ENCODE data around the gene NLE1.
"Not testable (repeated sequence)": the region's sequence is repeated elsewhere in the genome, so short reads cannot be mapped to it uniquely, and the experiment has no call there.

NLE1 gene

DNA sequence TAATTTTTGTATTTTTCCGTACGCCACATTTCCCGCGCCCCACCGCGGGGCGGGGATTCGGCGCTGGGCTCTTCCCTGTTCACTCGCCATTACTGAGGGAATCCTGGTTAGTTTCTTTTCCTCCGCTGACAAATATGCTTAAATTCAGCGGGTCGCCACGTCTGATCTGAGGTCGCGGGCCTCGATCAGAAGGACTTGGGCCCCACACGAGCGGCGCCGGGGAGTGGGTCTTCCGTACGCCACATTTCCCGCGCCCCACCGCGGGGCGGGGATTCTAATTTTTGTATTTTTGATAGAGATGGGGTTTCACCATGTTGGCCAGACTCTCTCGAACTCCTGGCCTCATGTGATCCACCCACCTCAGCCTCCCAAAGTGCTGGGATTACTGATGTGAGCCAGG, 9.0 kb upstream of the NLE1 start:
- H3K36me3 Mint-ChIP-seq (ENCODE audit: low read depth); H3K9me3 Mint-ChIP-seq: not testable (repeated sequence)

DNA sequence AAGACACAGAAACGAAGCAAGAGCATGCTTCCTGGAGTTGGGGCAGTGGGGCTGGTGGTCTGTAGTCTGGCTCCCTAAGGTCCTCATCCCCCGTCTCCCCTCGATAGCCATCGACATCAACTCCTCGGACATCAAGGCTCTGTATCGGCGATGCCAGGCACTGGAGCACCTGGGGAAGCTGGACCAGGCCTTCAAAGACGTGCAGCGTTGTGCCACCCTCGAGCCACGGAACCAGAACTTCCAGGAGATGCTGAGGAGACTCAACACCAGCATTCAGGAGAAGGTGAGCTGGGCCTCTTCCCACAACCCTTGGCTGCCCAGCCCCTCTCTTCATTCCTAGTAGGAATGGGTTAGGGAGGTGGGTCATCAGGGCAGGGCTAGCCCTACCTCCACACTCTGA, 7.8 kb upstream of the NLE1 start:
- Mint-ChIP-seq H3K36me3 (ENCODE audit: low read depth) (no peaks in the 10 kb centered on the region), H3K27ac (no peak overlapping the region), H3K27me3 (no peaks in the 10 kb centered on the region), H3K4me1 (ENCODE audit: low read depth) (no peaks in the 10 kb centered on the region), H3K9me3 (no peaks in the 10 kb centered on the region), H3K4me3 (no peak overlapping the region)

More for the DNA sequence above, 9.0 kb upstream of the NLE1 start:
- H3K27ac Mint-ChIP-seq; H3K4me3 Mint-ChIP-seq; H3K27me3 Mint-ChIP-seq; H3K4me1 Mint-ChIP-seq (ENCODE audit: low read depth): not testable (repeated sequence)

DNA sequence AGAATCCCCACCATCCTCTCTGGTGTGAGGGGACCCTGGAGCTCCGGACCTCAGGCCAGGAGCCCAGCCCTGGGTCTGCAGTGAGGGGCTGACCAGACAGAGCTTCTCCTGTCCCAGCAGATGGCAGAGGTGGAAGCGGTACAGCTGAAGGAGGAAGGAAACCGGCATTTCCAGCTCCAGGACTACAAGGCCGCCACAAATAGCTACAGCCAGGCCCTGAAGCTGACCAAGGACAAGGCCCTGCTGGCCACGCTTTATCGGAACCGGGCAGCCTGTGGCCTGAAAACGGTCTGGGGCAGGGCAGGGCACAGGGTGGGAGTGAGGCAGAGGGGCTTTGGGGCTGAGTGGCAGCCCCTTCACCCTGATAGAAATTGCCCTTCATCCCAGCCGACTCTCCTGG, 6.0 kb upstream of the NLE1 start:
- Mint-ChIP-seq H3K9me3 (no peaks in the 10 kb centered on the region), H3K4me3 (no peak overlapping the region), H3K27ac (no peak overlapping the region), H3K4me1 (ENCODE audit: low read depth) (no peaks in the 10 kb centered on the region), H3K27me3 (no peaks in the 10 kb centered on the region), H3K36me3 (ENCODE audit: low read depth) (no peaks in the 10 kb centered on the region)

DNA sequence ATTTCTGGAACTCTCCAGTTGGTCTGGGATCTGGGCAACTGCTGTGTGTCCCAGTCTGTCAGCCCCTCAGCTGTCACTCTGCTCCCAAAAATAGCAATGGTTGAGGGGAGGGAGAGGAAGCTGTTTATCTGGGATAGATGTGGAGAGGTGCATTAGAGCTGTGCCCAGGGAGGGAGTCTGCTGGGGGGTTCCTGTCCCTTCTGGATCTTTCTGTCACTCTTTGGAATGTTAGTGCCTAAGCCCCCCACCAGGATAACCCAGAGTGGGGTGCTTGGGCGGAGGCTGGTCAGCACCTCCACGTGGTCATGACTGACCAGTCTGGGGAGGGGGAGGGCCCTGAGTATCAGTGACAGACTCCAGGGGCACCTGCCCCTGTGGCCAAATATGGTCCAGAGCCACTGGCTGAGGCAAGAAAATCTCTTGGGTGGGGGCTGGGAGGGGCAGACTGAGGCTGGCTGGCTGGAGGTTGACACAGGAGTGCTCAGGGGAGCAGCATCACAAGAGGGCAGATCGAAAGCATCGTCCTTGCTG, 5.3 kb upstream of the NLE1 start, which contains the start of gene UNC45B:
Gene UNC45B, plus strand, starts transcription at position 443 of the 531 bp plus-strand sequence. CDS start 447 bp downstream, outside the sequence.
- Mint-ChIP-seq H3K36me3 (ENCODE audit: low read depth) (no peaks in the 10 kb centered on the region), H3K4me1 (ENCODE audit: low read depth) (peaks cover 1% of the 10 kb centered on the region), H3K27me3 (no peaks in the 10 kb centered on the region), H3K9me3 (no peaks in the 10 kb centered on the region), H3K4me3 (no peak within 1 kb of the TSS), H3K27ac (no peak within 1 kb of the TSS)

DNA sequence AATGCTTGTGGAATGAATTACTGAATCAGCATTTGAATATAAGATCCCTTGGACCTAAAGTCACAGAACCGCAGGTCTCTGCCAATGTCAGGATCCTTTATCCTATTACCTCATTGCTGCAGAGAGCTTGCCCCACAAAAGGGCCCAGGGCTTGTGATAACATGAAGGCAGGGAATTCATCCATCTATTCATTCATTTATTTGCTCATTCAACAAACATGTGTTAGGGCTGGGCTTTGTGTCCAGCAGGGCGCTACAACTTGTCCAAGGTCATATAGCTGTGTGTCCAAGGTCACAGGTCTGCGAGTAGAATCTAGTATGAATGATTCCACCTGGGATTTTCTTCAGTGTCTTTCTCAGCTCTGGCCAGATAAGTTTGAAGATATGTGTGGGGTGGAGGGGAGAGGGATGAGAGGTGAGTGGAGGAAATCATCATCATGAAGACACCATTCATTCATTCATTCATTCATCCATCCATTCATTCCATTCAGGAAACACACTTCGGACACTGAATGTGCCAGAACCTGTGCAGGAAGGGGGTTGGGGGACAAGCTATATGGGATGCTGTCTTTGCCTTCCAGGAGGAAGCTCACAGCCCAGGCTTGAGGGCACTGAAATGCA, 4.2 kb upstream of the NLE1 start:
- no peak overlapping the region for H3K4me3 Mint-ChIP-seq
- no peak overlapping the region for H3K27ac Mint-ChIP-seq
- no peaks in the 10 kb centered on the region for H3K36me3 Mint-ChIP-seq (ENCODE audit: low read depth)
- H3K27me3 Mint-ChIP-seq = no peaks in the 10 kb centered on the region
- no peaks in the 10 kb centered on the region for H3K9me3 Mint-ChIP-seq
- H3K4me1 Mint-ChIP-seq (ENCODE audit: low read depth) = peaks cover 4% of the 10 kb centered on the region

DNA sequence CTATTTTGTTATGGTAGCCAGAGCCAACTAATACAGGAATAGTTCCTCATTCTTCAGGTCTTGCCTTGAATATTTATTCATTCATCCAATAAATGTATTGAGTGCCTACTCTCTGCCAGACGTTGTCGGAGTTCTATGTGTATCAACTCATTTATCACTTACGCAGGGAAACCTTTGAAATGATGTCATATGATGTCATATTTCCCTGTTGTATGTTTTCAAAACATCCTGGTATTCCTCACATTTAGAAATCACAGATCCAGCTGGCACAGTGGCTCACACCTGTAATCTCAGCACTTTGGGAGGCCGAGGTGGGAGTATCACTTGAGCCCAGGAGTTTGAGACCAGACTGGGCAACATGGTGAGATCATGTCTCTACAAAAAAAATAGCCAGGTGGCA, 2.7 kb upstream of the NLE1 start:
- Mint-ChIP-seq H3K4me3 (no peak overlapping the region), H3K36me3 (ENCODE audit: low read depth) (peaks cover 6% of the 10 kb centered on the region), H3K27ac (no peak overlapping the region), H3K9me3 (no peaks in the 10 kb centered on the region), H3K27me3 (no peaks in the 10 kb centered on the region), H3K4me1 (ENCODE audit: low read depth) (peaks cover 15% of the 10 kb centered on the region)

DNA sequence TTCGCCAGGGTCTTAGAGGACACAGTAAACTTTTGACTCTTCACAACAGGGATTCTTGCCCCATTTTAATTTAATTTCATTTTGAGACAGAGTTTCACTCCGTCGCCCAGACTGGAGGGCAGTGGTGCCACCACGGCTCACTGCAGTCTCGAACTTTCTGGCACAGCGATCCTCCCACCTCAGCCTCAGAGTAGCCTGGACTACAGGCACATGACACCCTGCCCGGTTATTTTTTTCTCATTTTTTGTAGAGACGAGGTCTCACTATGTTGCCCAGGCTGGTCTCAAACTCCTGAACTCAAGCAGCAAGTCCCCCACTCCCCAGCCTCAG, 329 bp upstream of the NLE1 start:
- H3K9me3 Mint-ChIP-seq = no peaks in the 10 kb centered on the region
- peak overlapping the region; percentile 88 for H3K4me3 Mint-ChIP-seq
- H3K4me1 Mint-ChIP-seq (ENCODE audit: low read depth) = peaks cover 15% of the 10 kb centered on the region
- H3K27me3 Mint-ChIP-seq = no peaks in the 10 kb centered on the region
- H3K27ac Mint-ChIP-seq = peak overlapping the region; percentile 84
- peaks cover 21% of the 10 kb centered on the region for H3K36me3 Mint-ChIP-seq (ENCODE audit: low read depth)

DNA sequence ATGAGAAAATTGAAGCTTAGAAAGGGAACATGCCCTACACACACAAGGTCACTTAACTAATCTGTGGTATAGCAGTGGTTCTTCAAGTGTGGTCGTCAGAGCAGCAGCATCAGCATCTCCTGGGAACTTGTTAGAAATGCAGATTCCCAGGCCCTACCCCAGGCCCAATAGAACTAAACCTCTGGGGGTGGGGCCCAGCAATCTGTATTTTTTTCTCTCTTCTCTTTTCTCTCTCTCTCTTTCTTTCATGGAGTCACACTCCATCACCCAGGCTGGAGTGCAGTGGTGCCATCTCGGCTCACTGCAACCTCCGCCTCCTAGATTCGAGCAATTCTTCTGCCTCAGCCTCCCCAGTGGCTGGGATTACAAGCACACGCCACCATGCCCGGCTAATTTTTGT, 3.9 kb downstream of the NLE1 start:
- Mint-ChIP-seq H3K9me3 (no peaks in the 10 kb centered on the region), H3K4me1 (ENCODE audit: low read depth) (peaks cover 15% of the 10 kb centered on the region), H3K27me3 (no peaks in the 10 kb centered on the region), H3K27ac (no peak overlapping the region), H3K36me3 (ENCODE audit: low read depth) (peaks cover 53% of the 10 kb centered on the region), H3K4me3 (no peak overlapping the region)

DNA sequence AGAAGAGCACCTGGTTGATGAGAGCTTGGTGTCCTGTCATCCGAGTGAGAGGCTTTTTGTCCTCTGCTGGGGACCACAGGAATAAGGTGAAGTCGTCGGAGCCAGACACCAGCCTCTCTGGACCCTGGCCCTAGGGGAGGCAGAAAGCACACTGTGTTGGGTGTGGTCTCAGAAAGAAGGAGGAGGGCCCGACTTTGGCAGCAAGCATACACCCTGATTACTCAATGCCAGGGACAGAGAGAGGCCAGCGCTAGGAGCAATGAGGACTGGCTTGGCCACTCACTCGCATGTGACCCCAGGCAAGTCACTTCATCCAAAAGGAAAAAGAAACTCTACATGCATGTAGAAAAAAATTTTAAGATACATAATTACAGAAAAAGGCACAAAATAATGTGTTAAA, 6.8 kb downstream of the NLE1 start:
- Mint-ChIP-seq H3K36me3 (ENCODE audit: low read depth) (peaks cover 54% of the 10 kb centered on the region), H3K9me3 (no peaks in the 10 kb centered on the region), H3K4me3 (no peak overlapping the region), H3K4me1 (ENCODE audit: low read depth) (peaks cover 2% of the 10 kb centered on the region), H3K27ac (no peak overlapping the region), H3K27me3 (no peaks in the 10 kb centered on the region)

DNA sequence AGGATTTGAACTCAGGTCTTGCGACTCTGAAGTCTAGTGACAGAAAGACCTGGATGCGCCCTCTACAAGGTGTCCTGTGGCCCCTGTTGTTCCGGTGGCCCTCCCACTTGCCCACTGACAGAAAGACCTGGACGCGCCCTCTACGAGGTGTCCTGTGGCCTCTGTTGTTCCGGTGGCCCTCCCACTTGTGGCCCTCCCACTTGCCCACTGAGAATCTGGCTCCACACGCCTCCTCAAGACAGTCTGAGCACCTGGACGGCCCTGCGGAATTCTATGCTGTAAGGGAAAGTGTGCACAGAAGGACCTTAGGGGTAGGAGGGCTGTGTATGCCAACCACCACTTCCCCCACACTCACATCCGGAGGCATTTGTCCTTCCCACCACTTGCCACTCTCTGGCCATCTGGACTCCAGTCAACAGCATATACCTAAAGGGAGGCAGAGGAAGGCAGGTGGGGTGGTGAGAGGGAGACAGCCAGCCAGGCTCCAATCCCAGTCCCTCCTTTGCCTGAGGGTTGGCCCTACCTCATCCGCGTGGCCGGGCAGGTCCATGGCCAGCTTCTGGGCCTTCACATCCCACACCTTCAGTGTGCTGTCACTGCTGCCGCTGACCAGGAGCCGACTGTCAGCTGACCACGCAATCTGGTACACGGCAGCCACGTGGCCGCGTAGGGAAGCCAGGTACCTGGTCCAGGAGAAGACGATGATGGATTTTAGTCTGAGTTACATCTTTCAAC, 9.1 kb downstream of the NLE1 start:
- Mint-ChIP-seq H3K4me1 (ENCODE audit: low read depth) (no peaks in the 10 kb centered on the region), H3K36me3 (ENCODE audit: low read depth) (peaks cover 48% of the 10 kb centered on the region), H3K27me3 (no peaks in the 10 kb centered on the region), H3K4me3 (no peak overlapping the region), H3K27ac (no peak overlapping the region), H3K9me3 (no peaks in the 10 kb centered on the region)

DNA sequence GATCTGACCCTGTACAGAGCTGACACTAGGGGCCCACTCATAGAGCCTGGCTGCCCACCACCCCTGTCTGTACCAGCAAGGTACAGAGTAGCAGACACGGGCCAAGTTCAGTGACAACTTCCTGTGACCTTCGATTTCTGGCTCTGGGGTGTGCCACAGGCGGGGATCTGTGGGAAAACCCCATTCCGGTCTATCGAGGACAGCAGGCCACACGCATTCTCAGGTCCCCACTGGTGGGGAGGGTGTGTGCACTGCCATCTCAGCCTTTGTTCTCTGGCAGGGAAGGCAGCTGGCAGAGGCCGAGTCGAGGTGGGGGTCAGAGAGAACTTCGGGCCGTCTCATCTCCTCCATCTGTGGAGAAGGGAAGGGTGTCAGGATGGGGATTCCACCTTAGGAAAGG, 10.0 kb downstream of the NLE1 start:
- Mint-ChIP-seq H3K4me3 (no peak overlapping the region), H3K27me3 (no peaks in the 10 kb centered on the region), H3K36me3 (ENCODE audit: low read depth) (peaks cover 44% of the 10 kb centered on the region), H3K9me3 (no peaks in the 10 kb centered on the region), H3K27ac (no peak overlapping the region), H3K4me1 (ENCODE audit: low read depth) (no peaks in the 10 kb centered on the region)

DNA sequence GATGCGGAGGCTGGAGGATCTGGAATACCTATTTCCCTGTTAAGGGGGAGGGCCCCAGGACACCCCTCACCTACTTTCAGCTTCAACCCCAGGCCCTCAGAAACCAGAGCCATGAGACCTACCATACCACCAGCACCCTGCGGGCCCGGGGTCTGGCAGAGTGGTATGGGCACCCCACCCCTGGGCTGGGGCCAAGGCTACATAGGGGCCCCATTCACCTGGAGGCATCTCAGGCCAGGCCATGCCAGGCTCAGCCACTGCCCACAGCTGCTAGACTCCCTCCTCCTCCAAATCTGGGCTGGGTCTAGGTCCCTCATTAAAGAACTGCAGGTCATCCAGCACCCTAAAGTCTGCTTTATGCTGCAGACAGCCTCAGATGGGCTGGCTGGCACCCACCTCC, 11.7 kb downstream of the NLE1 start:
- Mint-ChIP-seq H3K4me1 (ENCODE audit: low read depth) (no peaks in the 10 kb centered on the region), H3K4me3 (no peak overlapping the region), H3K9me3 (no peaks in the 10 kb centered on the region), H3K27ac (no peak overlapping the region), H3K36me3 (ENCODE audit: low read depth) (peaks cover 30% of the 10 kb centered on the region), H3K27me3 (no peaks in the 10 kb centered on the region)

DNA sequence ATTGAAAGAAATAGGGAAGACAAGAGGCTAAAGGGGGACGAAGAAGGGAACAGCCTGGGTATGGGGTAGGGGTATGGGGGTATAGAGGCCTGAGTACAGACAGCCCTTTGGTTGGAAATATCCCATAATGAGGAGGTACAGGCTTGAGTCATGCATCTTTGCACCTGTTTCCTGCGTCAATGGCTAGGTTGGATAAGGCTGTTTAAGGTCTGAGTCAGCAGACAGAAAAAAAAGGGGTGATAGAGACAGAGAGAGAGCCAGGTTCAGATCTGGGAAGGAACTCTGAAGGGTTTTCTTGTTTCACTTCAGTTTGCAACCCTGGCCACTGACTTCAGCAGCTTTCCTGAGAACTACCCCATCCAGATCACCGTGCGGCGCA, 12.1 kb downstream of the NLE1 start:
- Mint-ChIP-seq H3K27me3 (no peaks in the 10 kb centered on the region), H3K36me3 (ENCODE audit: low read depth) (peaks cover 26% of the 10 kb centered on the region), H3K4me3 (no peak overlapping the region), H3K4me1 (ENCODE audit: low read depth) (no peaks in the 10 kb centered on the region), H3K27ac (no peak overlapping the region), H3K9me3 (no peaks in the 10 kb centered on the region)

DNA sequence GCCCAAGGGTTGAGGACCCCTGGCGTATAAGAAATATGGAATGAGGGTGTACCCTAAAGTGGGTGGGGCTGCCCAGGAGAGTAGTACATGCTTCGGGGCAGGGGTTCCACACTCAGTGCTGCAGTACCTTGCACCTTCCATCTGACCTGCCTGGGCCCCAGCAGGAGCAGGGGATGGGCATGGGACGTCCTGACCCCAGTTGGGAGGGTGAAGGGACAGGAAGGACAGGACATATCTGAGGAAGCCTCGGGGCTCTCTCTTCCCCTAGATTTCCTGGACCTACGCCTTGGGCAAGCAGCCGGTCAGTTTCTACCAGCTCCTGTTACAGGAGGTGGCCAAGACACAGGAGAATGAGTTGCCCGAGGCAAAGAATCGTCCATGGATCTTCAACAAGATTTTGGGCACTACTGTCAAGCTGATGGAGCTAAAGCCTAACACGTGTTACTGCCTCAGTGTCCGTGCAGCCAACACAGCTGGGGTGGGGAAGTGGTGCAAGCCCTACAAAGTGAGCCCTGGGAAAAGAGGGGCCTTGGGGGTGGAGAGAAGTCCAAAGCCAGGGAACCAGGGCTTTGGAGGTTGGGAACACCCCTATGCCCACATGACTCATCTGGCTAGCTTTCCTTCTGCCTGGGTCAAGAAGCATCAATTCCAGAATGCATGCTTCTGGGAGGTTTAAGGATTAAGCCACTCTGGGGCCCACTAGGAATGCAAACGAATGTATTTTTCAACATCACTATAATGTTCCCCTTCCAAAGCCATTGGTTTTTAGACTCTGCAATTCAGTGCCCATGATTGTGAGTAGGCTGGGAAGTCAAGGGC, 12.7 kb downstream of the NLE1 start:
- H3K9me3 Mint-ChIP-seq = no peaks in the 10 kb centered on the region
- no peaks in the 10 kb centered on the region for H3K27me3 Mint-ChIP-seq
- no peak overlapping the region for H3K4me3 Mint-ChIP-seq
- no peaks in the 10 kb centered on the region for H3K4me1 Mint-ChIP-seq (ENCODE audit: low read depth)
- H3K27ac Mint-ChIP-seq = no peak overlapping the region
- peaks cover 22% of the 10 kb centered on the region for H3K36me3 Mint-ChIP-seq (ENCODE audit: low read depth)
